Progenitor cell of endocrine pancreas (in vitro differentiated cells): Measurements from ENCODE around the gene RNASEH2B. TPM values are rescaled to one million over a fixed set of nuclear protein-coding genes. Genes with fewer than 3 reads are reported as not detected.

Experiments
- DNase-seq: peaks from one replicate; pipeline ENCODE4 v3.0.0; 2021; ENCODE audit warnings: low spot score; ENCODE audit not compliant: unreplicated experiment
- H3K27ac Mint-ChIP-seq: 2 replicates; pipeline ENCODE4 v1.8.0; 2021; ENCODE audit warnings: mild to moderate bottlenecking, moderate library complexity, mixed read lengths
- H3K27me3 Mint-ChIP-seq: 2 replicates; pipeline ENCODE4 v1.8.0; 2021; ENCODE audit warnings: mixed read lengths
- H3K36me3 Mint-ChIP-seq: 2 replicates; pipeline ENCODE4 v1.8.0; 2022; ENCODE audit warnings: mixed read lengths; ENCODE audit not compliant: insufficient read depth
- H3K4me1 Mint-ChIP-seq: 2 replicates; pipeline ENCODE4 v1.8.0; 2021; ENCODE audit warnings: low read depth, mixed read lengths
- H3K4me3 Mint-ChIP-seq: 2 replicates; pipeline ENCODE4 v1.8.0; 2021; ENCODE audit warnings: low read depth, mild to moderate bottlenecking, moderate library complexity, mixed read lengths
- H3K9me3 Mint-ChIP-seq: 2 replicates; pipeline ENCODE4 v1.8.0; 2021; ENCODE audit warnings: low read depth, mixed read lengths
- total RNA-seq: library from RNA; stranded (reverse); gene quantifications from 2 replicates; pipeline ENCODE4 v1.2.1, GENCODE V29; 2021
- TF ChIP-seq, protein P1 (sequence below): fragments of 200-600 bp; sonication (generic); IDR thresholded peaks from one replicate; pipeline ENCODE4 v1.5.0; 2021; ENCODE audit warnings: antibody characterized with exemption, mild to moderate bottlenecking; ENCODE audit not compliant: unreplicated experiment

Gene RNASEH2B
- total RNA-seq, 1 donor from 2014 or later: 43.3 TPM

DNA sequence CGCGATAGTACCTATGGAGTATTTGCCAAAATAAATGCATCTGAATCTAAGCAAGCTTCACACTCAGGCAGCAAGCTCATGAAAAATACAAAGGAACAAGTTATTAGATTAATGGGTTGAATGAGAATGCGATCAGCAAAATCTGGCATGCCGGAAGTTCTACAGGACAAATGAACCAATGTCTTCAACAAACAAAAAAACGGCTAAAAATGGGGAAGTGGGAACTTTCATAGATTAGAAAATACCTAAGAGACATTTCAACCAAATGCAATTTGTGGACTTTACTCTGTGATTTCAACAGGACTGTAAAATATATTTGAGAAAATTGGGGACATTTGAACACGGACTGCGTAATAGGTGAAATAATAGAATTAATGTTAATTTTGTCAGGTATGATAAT is 22.4 kb upstream of the RNASEH2B start:
- Mint-ChIP-seq H3K36me3 (peaks cover 1% of the 10 kb centered on the region), H3K4me3 (no peak overlapping the region), H3K4me1 (no peaks in the 10 kb centered on the region), H3K27ac (no peak overlapping the region), H3K27me3 (peaks cover 4% of the 10 kb centered on the region), H3K9me3 (peaks cover 3% of the 10 kb centered on the region)
- TF ChIP-seq, protein P1, sequence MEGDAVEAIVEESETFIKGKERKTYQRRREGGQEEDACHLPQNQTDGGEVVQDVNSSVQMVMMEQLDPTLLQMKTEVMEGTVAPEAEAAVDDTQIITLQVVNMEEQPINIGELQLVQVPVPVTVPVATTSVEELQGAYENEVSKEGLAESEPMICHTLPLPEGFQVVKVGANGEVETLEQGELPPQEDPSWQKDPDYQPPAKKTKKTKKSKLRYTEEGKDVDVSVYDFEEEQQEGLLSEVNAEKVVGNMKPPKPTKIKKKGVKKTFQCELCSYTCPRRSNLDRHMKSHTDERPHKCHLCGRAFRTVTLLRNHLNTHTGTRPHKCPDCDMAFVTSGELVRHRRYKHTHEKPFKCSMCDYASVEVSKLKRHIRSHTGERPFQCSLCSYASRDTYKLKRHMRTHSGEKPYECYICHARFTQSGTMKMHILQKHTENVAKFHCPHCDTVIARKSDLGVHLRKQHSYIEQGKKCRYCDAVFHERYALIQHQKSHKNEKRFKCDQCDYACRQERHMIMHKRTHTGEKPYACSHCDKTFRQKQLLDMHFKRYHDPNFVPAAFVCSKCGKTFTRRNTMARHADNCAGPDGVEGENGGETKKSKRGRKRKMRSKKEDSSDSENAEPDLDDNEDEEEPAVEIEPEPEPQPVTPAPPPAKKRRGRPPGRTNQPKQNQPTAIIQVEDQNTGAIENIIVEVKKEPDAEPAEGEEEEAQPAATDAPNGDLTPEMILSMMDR: no peak
- DNase-seq: no peak

DNA sequence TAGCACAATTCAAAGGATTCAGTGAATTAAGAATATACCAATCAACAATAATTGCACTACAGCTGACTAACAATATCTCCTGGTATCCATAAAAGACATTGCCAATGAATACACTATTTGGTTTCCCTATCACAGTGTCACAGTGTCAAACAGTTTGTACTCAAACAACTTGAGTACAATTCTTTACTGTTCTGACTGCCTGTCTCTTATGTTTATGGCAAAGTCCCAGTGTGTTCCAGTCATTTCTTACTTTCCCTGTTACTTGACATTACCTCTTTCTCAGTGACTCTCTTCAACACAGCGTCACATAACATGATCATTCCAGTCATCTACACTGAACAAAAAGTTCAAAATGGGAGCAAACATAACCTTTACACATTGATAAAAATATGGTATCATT is 21.2 kb upstream of the RNASEH2B start:
- Mint-ChIP-seq H3K27me3 (peaks cover 4% of the 10 kb centered on the region), H3K9me3 (no peaks in the 10 kb centered on the region), H3K27ac (no peak overlapping the region), H3K4me1 (no peaks in the 10 kb centered on the region), H3K36me3 (no peaks in the 10 kb centered on the region), H3K4me3 (no peak overlapping the region)
- TF ChIP-seq, protein P1: no peak
- no peak for DNase-seq

DNA sequence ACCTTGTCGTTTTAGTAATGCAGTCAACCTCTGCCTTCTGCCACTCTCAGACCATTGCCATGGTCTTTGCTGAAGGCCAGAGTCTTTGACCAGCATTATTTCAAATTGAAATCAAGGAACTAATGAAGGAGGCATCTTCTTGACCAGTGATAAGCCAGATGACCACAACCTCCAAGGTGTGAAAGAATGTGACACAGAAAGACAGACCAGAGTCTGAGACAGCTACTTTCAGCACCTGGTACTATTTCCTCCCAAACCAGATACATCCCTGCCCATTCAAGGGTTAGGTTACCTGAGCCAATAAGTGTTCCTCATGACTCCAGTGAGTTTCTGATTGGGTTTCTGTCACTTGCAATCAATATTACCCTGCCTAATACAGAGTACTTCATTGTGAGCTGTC is 20.3 kb upstream of the RNASEH2B start:
- Mint-ChIP-seq H3K27me3 (peaks cover 4% of the 10 kb centered on the region), H3K4me3 (no peak overlapping the region), H3K9me3 (no peaks in the 10 kb centered on the region), H3K36me3 (no peaks in the 10 kb centered on the region), H3K4me1 (no peaks in the 10 kb centered on the region), H3K27ac (no peak overlapping the region)
- TF ChIP-seq, protein P1: no peak
- DNase-seq: no peak

DNA sequence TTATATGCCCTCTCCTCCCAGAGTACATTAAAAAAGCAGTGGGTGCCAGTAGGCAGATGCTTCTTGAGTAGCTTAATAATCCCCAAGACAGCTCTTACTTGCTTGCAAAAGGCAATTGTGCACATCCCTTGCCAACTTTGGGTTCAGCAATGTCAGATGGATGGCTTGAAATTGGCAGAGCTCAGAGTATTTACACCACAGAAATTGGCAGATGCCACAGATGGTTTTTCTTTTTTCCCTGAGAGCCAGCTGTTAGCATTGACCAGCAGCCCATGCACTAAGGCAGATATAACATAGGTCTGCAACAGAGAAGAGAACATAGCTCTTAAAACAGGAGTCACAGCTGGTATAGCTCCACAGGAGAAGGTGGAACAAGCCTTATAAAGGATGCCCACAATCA is 18.4 kb upstream of the RNASEH2B start:
- Mint-ChIP-seq H3K9me3 (no peaks in the 10 kb centered on the region), H3K27me3 (peaks cover 4% of the 10 kb centered on the region), H3K4me3 (no peak overlapping the region), H3K36me3 (no peaks in the 10 kb centered on the region), H3K27ac (no peak overlapping the region), H3K4me1 (no peaks in the 10 kb centered on the region)
- DNase-seq: no peak
- TF ChIP-seq, protein P1: no peak

DNA sequence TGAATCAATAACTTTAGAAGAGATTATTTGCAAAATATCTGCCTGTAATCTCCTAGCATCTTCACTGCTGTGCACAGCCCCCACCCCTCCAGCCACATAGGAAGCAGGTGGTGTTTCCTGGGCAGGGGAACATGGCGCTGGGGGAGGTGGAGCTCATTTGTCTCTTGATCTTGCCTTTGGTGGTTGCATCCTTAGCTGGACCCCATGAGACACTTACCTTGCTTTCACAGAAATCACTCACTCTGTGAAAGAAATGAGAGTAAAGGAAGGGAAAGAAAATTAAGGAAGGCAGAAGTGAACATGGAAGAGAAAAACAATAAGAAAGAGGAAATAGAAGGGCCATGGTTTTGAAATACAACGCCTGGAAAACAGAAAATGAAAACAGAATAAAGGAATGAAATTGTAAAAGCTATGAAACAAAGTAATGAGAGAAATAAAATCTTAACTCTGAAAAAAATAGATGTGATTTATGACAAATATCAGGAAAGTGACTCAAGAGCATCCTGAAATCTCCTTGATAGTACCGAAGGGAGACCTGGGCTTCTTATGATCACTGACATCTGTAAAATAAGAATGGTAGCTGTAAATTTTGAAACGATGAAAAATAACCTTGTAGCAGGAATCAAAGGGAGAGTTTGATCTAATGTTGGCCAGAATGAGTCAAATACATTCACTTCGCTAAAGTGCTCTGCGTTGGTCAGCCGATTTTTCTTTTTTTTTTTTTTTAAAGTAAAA is 17.2 kb upstream of the RNASEH2B start:
- TF ChIP-seq, protein P1: no peak
- no peak for DNase-seq
- no peaks in the 10 kb centered on the region for H3K9me3 Mint-ChIP-seq
- H3K36me3 Mint-ChIP-seq: no peaks in the 10 kb centered on the region
- no peak overlapping the region for H3K4me3 Mint-ChIP-seq
- no peaks in the 10 kb centered on the region for H3K4me1 Mint-ChIP-seq
- no peak overlapping the region for H3K27ac Mint-ChIP-seq
- peaks cover 4% of the 10 kb centered on the region for H3K27me3 Mint-ChIP-seq
